WERI-Rb-1 (cell line): ENCODE measurements around the gene PIGO.

Experiments
- DNase-seq: peaks from one replicate; pipeline ENCODE4 v3.0.0-alpha.2; 2020
- H3K27ac ChIP-seq: fragments of 250-450 bp; sonication (Bioruptor Pico); 2 replicates; pipeline ENCODE4 v1.5.1; 2020; ENCODE audit warnings: mild to moderate bottlenecking, moderate library complexity
- H3K27me3 ChIP-seq: fragments of 250-450 bp; sonication (Bioruptor Pico); 2 replicates; pipeline ENCODE4 v1.5.1; 2021; ENCODE audit warnings: mild to moderate bottlenecking, low read depth, moderate library complexity; ENCODE audit not compliant: insufficient read depth, severe bottlenecking
- H3K36me3 ChIP-seq: fragments of 250-450 bp; sonication (Bioruptor Pico); 2 replicates; pipeline ENCODE4 v1.5.1; 2020; ENCODE audit warnings: mild to moderate bottlenecking, moderate library complexity
- H3K4me3 ChIP-seq: 2 replicates; pipeline ENCODE4 v1.5.1; 2011; ENCODE audit warnings: low read depth, mild to moderate bottlenecking, control low read depth, low read length
- H3K9me3 ChIP-seq: fragments of 250-450 bp; sonication (Bioruptor Pico); 2 replicates; pipeline ENCODE4 v1.5.1; 2021; ENCODE audit warnings: mild to moderate bottlenecking, moderate library complexity; ENCODE audit not compliant: severe bottlenecking
- CTCF ChIP-seq: IDR thresholded peaks from 2 replicates; pipeline ENCODE4 v1.5.1; 2011; ENCODE audit warnings: low read depth, mild to moderate bottlenecking, control low read depth, inconsistent platforms, low read length

Gene PIGO

GRCh38 chr9:35051069-35051967 is 45.1 kb downstream of the PIGO start:
- peak; percentile 73 for DNase-seq
- peak; percentile 63 for TF ChIP-seq CTCF
- H3K4me3 ChIP-seq, result no peak overlapping the region
- H3K9me3 ChIP-seq, result no peaks in the 10 kb centered on the region
- H3K27me3 ChIP-seq, result no peaks in the 10 kb centered on the region
- peaks cover 35% of the 10 kb centered on the region for H3K36me3 ChIP-seq
- H3K27ac ChIP-seq, result no peak overlapping the region

GRCh38 chr9:35048511-35048910 is 47.9 kb downstream of the PIGO start:
- TF ChIP-seq CTCF, result no peak
- no peaks in the 10 kb centered on the region for H3K9me3 ChIP-seq
- H3K27me3 ChIP-seq, result no peaks in the 10 kb centered on the region
- DNase-seq, result no peak
- no peak overlapping the region for H3K27ac ChIP-seq
- peaks cover 17% of the 10 kb centered on the region for H3K36me3 ChIP-seq
- no peak overlapping the region for H3K4me3 ChIP-seq

- Histone ChIP-seq H3K36me3 (peaks cover 9% of the 10 kb centered on the region), H3K9me3 (no peaks in the 10 kb centered on the region), H3K27ac (no peak overlapping the region), H3K4me3 (no peak overlapping the region), H3K27me3 (no peaks in the 10 kb centered on the region)
- DNase-seq, result no peak
- no peak for TF ChIP-seq CTCF
Measured at GRCh38 chr9:35044071-35044470, 52.3 kb downstream of the PIGO start.

- H3K9me3 ChIP-seq, result no peaks in the 10 kb centered on the region
- H3K36me3 ChIP-seq, result peaks cover 2% of the 10 kb centered on the region; the same call in 1 of the 2 replicates
- H3K27me3 ChIP-seq, result no peaks in the 10 kb centered on the region
- H3K4me3 ChIP-seq, result no peak overlapping the region
- no peak for TF ChIP-seq CTCF
- H3K27ac ChIP-seq, result no peak overlapping the region
- no peak for DNase-seq
Measured at GRCh38 chr9:35042891-35043545, 53.4 kb downstream of the PIGO start.

- Histone ChIP-seq H3K36me3 (peaks cover 2% of the 10 kb centered on the region; the same call in 1 of the 2 replicates), H3K27me3 (no peaks in the 10 kb centered on the region), H3K27ac (no peak overlapping the region), H3K4me3 (no peak overlapping the region), H3K9me3 (no peaks in the 10 kb centered on the region)
- no peak for DNase-seq
- no peak for TF ChIP-seq CTCF
Measured at GRCh38 chr9:35042081-35042604, 54.2 kb downstream of the PIGO start.
